Sciatic nerve (tissue), 2 donors: ENCODE data around the gene PTDSS2. TPM values are rescaled to one million over a fixed set of nuclear protein-coding genes. Genes with fewer than 3 reads are reported as not detected.

Experiments used
- ATAC-seq: fragments of 200-7000 bp; cut with Tn5 transposase; one replicate; pipeline ENCODE4 v1.9.1; 2020; ENCODE audit warnings: mild to moderate bottlenecking, moderate library complexity
- DNase-seq: peaks from one replicate; pipeline ENCODE4 v3.0.0-alpha.2; 2020; ENCODE audit warnings: low spot score
- intact Hi-C: fragments of 100-400 bp; cut with DNase I; formaldehyde crosslinking; loops from one replicate; pipeline ENCODE4 v1.14.2; 2022
- total RNA-seq: library from RNA; stranded (reverse); fragmentation: NEBNext Ultra II Directional; extraction: Animal tissue kit (Norgen Biotek cat#: 25700); gene quantifications from one replicate; pipeline ENCODE4 v1.2.1, GENCODE V29; 2021
- donor health status: DM: no; HTN: no; CAD: no.
- donor health status: DM: no; HTN: no; CAD: no.

Gene PTDSS2
- total RNA-seq, 1 donor from 2014 or later: 33.1 TPM

DNA sequence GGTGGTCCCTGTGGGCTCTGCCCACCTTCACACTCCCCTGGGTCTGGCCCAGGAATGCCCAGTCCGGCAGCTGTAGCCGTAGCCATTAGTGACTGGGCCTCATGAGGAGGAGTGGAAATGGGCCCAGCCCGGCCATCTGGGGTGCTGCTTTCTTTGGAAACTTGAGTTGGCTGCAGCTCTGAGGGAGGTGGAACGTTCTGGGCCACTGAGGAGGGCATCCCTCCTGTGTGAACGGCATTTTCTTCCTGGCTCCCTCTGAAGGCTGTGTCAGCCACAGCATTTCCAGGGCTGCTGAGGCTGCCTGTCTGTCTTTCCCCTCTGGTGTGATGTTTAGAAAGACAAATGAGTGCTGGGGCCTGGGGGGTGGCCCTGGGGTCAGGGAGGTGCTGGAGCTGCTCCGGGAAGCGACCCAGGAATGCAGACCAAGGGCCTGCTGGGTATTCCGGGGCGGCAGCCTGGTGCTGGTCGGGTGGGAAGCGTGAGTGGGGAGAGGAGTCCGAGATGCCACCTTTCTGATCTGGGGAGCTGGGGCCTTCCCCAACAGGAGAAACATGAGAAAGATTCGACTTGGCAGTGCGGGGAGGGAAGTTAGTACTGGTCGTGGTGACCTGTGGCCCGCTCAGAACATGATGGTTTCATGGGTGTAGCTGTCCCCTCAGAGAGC lies 27.1 kb downstream of the PTDSS2 start:
- no peak for DNase-seq
- ATAC-seq: peak; percentile 80
- intact Hi-C loops: no loop called here

GRCh38 chr11:479311-479710 lies 29.2 kb downstream of the PTDSS2 start:
- intact Hi-C loops: no loop called here
- no peak for ATAC-seq

DNA sequence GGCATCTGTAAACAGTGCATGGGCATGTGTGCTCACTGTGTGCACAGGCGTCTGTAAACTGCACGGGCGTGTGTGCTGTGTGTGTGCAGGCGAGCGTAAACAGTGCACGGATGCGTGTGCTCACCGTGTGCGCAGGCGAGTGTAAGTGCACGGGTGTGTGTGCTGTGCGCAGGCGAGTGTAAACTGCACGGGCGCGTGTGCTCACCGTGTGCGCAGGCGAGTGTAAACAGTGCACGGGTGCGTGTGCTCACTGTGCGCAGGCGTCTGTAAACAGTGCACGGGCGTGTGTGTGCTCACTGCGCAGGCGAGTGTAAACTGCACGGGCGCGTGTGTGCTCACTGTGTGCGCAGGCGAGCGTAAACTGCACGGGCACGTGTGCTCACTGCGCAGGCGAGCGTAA lies 34.5 kb downstream of the PTDSS2 start:
- intact Hi-C loops: no loop called here
- ATAC-seq (no peak), DNase-seq (no peak)

More at GRCh38 chr11:479311-479710, 29.2 kb downstream of the PTDSS2 start:
- no peak for DNase-seq

- ATAC-seq (no peak), DNase-seq (no peak)
- intact Hi-C loops: no loop called here
Observed at GRCh38 chr11:486189-486588, 36.1 kb downstream of the PTDSS2 start.

DNA sequence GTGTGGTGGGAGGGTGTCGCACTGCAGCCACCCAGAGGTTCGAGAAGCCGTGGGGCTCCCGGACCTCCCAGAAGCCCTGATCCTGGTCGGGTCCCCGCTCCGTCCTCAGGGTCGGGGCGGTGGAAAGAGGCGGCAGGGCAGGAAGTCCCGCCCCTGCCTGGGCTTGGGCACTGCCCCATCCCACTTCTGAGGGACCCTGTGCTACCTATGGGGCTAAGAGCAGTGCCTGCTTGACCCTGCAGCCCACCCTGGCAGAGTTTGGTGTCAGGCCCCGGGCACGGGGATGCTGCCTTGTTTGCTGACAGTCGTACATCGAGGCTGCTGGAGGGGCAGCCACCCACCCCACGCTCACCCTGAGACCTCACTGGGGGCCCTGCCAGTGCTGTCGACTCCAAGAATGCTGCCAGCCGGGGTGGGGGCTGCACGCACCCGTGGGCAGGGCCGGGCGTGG lies 37.5 kb downstream of the PTDSS2 start:
- no peak for ATAC-seq
- no peak for DNase-seq
- intact Hi-C loops: no loop called here

- DNase-seq: no peak
- no peak for ATAC-seq
- intact Hi-C loops: no loop called here
Observed at GRCh38 chr11:488062-488461, 38.0 kb downstream of the PTDSS2 start.

DNA sequence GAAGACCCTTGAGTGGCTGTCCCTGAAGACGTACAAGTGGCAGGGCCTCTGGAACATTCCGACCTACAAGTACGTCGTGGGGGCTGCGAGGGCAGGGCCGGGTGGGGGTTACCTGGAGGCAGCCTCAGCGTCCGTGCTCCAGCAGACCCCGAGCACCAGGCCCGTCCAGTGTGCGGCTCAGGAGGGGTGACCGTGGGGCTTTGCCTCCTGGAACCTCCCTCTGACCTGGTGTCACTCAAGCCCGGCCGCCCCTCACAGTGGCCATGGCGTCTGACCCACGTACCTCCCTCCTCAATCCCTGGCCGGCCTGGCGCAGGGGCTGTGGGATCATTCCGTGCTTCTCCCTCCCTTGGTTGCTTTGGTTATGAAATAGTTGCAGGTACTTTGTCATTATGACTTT lies 38.5 kb downstream of the PTDSS2 start:
- no peak for DNase-seq
- intact Hi-C loops: no loop called here
- ATAC-seq: no peak

- DNase-seq: no peak
Observed at GRCh38 chr11:488992-489391, 38.9 kb downstream of the PTDSS2 start.

GRCh38 chr11:489610-490185 lies 39.6 kb downstream of the PTDSS2 start:
- DNase-seq (no peak), ATAC-seq (no peak)
- intact Hi-C loops: no loop called here

More at GRCh38 chr11:488992-489391, 38.9 kb downstream of the PTDSS2 start:
- intact Hi-C loops: no loop called here
- ATAC-seq: no peak

GRCh38 chr11:490186-490929 lies 40.3 kb downstream of the PTDSS2 start:
- intact Hi-C loops: no loop called here
- DNase-seq (no peak), ATAC-seq (no peak)

- DNase-seq (no peak), ATAC-seq (no peak)
- intact Hi-C loops: no loop called here
Observed at GRCh38 chr11:490930-491260, 40.8 kb downstream of the PTDSS2 start.

- intact Hi-C loops: no loop called here
- DNase-seq (no peak), ATAC-seq (no peak)
Observed at GRCh38 chr11:491358-491757, 41.3 kb downstream of the PTDSS2 start.

GRCh38 chr11:492427-493226 lies 42.5 kb downstream of the PTDSS2 start:
- intact Hi-C loops: no loop called here
- no peak for ATAC-seq
- DNase-seq: no peak

DNA sequence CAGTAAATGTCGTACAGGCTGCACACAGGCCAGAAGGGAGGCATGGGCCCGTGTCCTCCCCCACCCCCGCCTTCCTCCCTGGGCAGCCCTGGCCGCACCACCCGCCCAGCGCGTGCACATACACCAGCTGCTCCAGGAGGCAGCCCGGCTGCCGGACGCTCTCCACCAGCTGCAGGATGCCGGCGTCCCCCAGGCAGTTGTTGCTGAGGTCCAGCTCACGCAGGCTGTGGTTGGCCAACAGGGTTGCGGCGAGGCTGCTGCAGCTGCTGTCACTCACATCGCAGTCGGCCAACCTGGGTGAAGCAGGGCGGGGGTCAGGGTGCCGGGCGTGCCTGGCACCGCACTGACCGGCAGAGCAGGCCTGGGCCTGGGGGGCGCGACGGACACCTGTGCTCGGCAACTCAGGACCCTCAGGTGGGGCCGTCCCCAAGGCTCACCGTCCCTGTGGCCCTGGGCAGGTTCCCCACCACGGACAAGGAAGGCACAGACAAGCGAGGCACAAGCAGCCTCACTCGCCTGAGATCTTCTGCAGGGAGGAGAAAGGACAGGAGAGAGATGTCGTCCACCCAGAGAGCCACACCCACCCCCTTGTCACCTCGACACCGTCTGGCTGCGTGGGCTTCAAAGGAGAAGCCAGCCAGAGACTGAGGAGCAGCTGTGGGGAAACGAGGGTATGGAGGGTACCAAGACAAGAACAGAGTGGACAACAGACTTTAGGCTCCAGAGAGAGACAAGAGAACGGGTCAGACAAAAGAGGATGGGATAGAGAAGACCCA lies 44.9 kb downstream of the PTDSS2 start:
- ATAC-seq (no peak), DNase-seq (no peak)
- intact Hi-C loops: no loop called here

DNA sequence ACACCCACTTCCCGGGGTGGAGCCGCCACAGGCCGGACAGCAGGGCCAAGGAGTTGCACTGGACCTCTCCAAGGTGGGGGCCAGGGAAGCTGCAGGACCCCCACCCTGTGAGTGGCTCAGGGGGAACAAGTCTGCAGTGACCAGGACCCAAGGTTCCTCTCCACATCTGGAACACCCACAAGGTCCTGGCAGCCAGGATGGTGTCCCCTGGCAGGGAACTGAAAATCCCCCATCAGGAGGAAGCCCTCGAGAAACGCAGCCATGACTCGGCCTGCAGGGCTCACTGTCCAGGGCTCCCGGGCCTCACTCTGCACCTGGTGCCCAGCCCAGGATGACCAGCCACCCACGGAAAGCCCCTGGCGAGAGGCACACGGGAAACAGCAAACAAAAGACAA lies 45.5 kb downstream of the PTDSS2 start:
- ATAC-seq (no peak), DNase-seq (no peak)
- intact Hi-C loops: no loop called here

DNA sequence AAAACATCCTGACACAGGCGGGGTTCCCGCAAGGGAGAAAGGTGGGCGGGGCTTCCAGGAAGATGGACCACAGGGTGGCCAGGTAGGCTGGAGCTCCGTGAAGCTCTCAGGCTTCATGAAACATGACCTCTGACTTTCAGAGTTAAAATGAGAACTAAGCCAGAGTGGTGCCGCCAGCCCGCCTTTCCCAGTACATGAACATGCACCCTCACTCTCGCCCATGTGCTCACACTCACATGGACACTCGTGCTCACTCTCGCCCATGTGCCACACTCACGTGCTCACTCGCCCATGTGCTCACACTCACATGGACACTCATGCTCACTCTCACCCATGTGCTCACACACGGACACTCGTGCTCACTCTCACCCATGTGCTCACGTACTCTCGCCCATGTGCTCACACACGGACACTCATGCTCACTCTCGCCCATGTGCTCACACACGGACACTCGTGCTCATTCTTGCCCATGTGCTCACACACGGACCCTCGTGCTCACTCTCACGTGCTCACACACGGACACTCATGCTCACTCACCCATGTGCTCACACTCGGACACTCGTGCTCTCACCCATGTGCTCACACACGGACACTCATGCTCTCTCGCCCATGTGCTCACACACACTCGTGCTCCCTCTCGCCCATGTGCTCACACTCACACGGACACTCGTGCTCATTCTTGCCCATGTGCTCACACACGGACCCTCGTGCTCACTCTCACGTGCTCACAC lies 46.9 kb downstream of the PTDSS2 start:
- no peak for DNase-seq
- ATAC-seq: no peak
- intact Hi-C loops: no loop called here

DNA sequence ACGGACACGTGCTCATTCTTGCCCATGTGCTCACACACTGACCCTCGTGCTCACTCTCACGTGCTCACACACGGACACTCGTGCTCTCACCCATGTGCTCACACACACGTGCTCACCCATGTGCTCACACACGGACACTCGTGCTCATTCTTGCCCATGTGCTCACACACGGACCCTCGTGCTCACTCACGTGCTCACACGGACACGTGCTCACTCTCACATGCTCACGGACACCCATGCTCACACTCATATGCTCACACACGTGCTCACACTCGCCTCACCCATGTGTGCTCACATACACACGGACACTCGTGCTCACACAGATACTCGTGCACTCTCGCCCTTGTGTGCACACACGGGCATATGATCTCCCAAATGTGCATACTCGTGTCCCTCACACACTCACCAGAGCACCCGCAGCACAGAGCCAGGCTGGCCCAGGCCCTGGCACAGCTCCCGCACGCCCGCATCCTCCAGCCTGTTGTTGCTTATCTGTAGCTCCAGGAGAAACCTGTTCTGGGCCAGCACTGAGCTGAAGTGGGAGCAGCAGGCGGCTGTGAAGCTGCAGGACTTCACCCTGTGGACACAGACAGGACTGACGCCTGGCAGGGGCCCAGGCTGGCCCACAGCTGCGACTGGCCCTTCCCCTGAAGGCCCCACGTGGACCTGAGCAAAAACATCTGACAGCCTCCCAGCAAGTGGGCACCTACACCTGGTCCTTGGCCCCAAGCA lies 47.7 kb downstream of the PTDSS2 start:
- DNase-seq (no peak), ATAC-seq (no peak)
- intact Hi-C loops: no loop called here
